ENCODE data around the gene FZR1.
A peak's percentile ranks its signal among the peaks of the same experiment; 100 is the strongest.

The FZR1 gene

GRCh38 chr19:3497757-3498520 is 8.2 kb upstream of the FZR1 start:
- Histone ChIP-seq H3K36me3 (peaks cover 29% of the 10 kb centered on the region), H3K27ac (no peak overlapping the region), H3K4me3 (ENCODE audit: low read depth, low read length) (no peak overlapping the region), H3K27me3 (ENCODE audit: insufficient read depth, low read depth, severe bottlenecking) (no peaks in the 10 kb centered on the region), H3K9me3 (ENCODE audit: severe bottlenecking) (no peaks in the 10 kb centered on the region)
- no peak for TF ChIP-seq CTCF (IDR thresholded peaks at IDR 0.05; ENCODE audit: low read depth, low read length)
- DNase-seq = no peak

DNA sequence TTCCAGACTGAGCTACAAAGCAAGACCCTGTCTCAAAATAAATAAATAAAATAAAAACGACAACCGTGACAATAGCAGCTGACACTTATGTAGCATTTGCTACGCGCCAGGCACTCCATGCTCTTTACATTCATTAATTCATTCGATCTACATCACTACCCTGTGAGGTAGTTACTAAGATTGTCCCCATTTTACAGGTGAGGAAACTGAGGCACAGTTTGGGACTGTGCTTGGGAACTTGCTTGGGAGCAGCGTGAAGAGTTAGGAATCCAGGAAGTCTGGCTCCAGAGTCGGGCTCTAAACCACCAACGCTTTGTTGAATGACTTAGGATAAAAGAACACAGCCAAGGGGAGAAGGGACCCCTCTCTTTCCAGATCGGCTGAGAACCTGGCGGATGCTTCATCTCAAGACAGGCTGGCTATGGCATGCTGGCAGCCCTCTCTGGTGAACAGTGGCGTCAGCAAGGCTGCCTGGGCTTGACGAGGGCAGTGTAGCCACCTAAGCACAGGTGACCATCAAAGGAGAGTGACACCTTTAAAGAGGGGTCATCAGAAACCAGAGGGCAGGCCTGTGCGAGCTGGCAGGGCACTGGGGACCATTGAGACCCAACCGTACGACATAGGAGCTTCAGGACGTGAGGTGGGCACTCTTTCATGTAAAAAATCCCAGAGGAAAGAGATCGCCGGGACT is 6.2 kb upstream of the FZR1 start:
- Histone ChIP-seq H3K4me3 (ENCODE audit: low read depth, low read length) (peak overlapping the region; percentile 73), H3K9me3 (ENCODE audit: severe bottlenecking) (no peaks in the 10 kb centered on the region), H3K27ac (peak overlapping the region; percentile 100), H3K27me3 (ENCODE audit: insufficient read depth, low read depth, severe bottlenecking) (no peaks in the 10 kb centered on the region), H3K36me3 (peaks cover 17% of the 10 kb centered on the region)
- TF ChIP-seq CTCF (IDR thresholded peaks at IDR 0.05; ENCODE audit: low read depth, low read length) = no peak
- DNase-seq = no peak

- Histone ChIP-seq H3K9me3 (ENCODE audit: severe bottlenecking) (no peaks in the 10 kb centered on the region), H3K27ac (peak within 1 kb of the TSS; percentile 100), H3K27me3 (ENCODE audit: insufficient read depth, low read depth, severe bottlenecking) (no peaks in the 10 kb centered on the region), H3K36me3 (peaks cover 10% of the 10 kb centered on the region), H3K4me3 (ENCODE audit: low read depth, low read length) (peak within 1 kb of the TSS; percentile 73)
- no peak for TF ChIP-seq CTCF (IDR thresholded peaks at IDR 0.05; ENCODE audit: low read depth, low read length)
- peak; percentile 97 for DNase-seq
Measured at GRCh38 chr19:3500429-3501101, 5.5 kb upstream of the FZR1 start, which contains the start of gene DOHH. DOHH (minus strand) TSS chr19:3500674; CDS start chr19:3496814, 3,860 bp downstream.

DNA sequence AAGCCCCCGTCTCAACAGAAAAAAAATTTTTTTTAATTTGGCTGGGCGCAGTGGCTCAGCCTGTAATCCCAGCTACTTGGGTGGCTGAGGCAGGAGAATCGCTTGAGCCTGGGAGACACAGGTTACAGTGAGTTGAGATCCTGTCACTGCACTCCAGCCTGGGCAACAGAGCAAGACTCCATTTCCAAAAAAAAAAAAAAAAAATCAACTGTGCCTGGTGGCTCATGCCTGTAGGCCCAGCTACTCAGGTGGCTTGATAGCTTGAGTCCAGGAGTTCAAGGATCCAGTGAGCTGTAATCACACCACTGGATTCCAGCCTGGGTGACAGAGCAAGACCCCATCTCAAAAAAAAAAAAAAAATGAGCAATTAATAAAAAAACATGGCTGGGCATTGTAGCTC is 4.3 kb upstream of the FZR1 start:
- Histone ChIP-seq H3K4me3 (ENCODE audit: low read depth, low read length) (no peak overlapping the region), H3K27ac (no peak overlapping the region), H3K9me3 (ENCODE audit: severe bottlenecking) (no peaks in the 10 kb centered on the region), H3K36me3 (no peaks in the 10 kb centered on the region), H3K27me3 (ENCODE audit: insufficient read depth, low read depth, severe bottlenecking) (no peaks in the 10 kb centered on the region)
- DNase-seq = no peak
- no peak for TF ChIP-seq CTCF (IDR thresholded peaks at IDR 0.05; ENCODE audit: low read depth, low read length)

GRCh38 chr19:3503036-3503572 is 3.0 kb upstream of the FZR1 start:
- Histone ChIP-seq H3K4me3 (ENCODE audit: low read depth, low read length) (no peak overlapping the region), H3K9me3 (ENCODE audit: severe bottlenecking) (no peaks in the 10 kb centered on the region), H3K27ac (no peak overlapping the region), H3K27me3 (ENCODE audit: insufficient read depth, low read depth, severe bottlenecking) (no peaks in the 10 kb centered on the region), H3K36me3 (peaks cover 4% of the 10 kb centered on the region)
- TF ChIP-seq CTCF (IDR thresholded peaks at IDR 0.05; ENCODE audit: low read depth, low read length) = no peak
- no peak for DNase-seq

Data from WERI-Rb-1 (cell line).